AG04450 (cell line): ENCODE data around the gene RDM1. TPM values are rescaled to one million over a fixed set of nuclear protein-coding genes. Genes with fewer than 3 reads are reported as not detected.

ENCODE experiments used
- CTCF ChIA-PET: fragments of 300-600, 350-600 bp; formaldehyde crosslinking; extraction: SDS; loops from one replicate; lab custom pipeline; 2022; ENCODE audit warnings: antibody characterized with exemption, inconsistent platforms; lab: Charles Lee
- POLR2A ChIA-PET: fragments of 350-600 bp; formaldehyde crosslinking; extraction: SDS; loops from one replicate; lab custom pipeline; 2021; ENCODE audit warnings: antibody characterized with exemption, inconsistent platforms; lab: Yijun Ruan, JAX
- DNase-seq: peaks from one replicate; pipeline ENCODE4 v3.0.0-alpha.2; 2011; ENCODE audit warnings: low read depth, low spot score
- H3K27ac ChIP-seq: one replicate; pipeline ENCODE4 v1.5.1; 2012; ENCODE audit warnings: low read depth, low read length, control low read depth
- H3K27me3 ChIP-seq: one replicate; pipeline ENCODE4 v1.6.0; 2012; ENCODE audit warnings: low read length; ENCODE audit not compliant: control insufficient read depth, insufficient read depth
- H3K4me3 ChIP-seq: 2 replicates; pipeline ENCODE4 v1.5.1; 2011; ENCODE audit warnings: mild to moderate bottlenecking, low read depth, low read length, control low read depth
- H3K9me3 ChIP-seq: 2 replicates; pipeline ENCODE4 v1.5.1; 2012; ENCODE audit warnings: low read length; ENCODE audit not compliant: control insufficient read depth, insufficient read depth
- polyA plus RNA-seq: library from polyadenylated mRNA; depleted of rRNA; stranded (reverse); fragments of >200 nt; gene quantifications from 2 replicates; pipeline ENCODE4 v1.2.3, GENCODE V29; 2011
- TF ChIP-seq, protein P1 (sequence below): IDR thresholded peaks from 2 replicates; pipeline ENCODE4 v1.5.1; 2011; ENCODE audit warnings: low read depth, low read length, control low read depth, inconsistent platforms

The RDM1 gene
- polyA plus RNA-seq, 1 experiment: not detected

DNA sequence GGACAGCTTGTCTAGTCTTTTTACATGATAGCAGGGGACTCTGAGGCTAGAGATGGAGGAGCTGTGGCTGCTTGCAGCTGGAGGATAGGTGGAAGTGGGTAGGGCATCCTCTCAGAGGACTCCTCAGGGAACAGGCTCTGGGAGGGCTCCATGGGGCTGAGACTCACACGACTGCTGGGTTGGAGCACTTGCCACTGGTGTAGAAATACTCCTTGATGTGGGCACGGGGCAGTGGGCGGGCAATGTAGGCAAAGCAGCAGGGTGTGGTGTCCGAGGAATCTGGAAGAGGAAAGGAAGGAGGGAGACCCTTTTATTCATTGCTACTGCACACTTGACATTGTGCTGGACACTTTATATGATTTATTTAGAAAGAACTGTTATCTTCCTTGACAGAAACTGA is 52.2 kb downstream of the RDM1 start:
- POLR2A ChIA-PET: no interaction called here
- CTCF ChIA-PET: no interaction called here
- Histone ChIP-seq H3K9me3 (no peaks in the 10 kb centered on the region), H3K27ac (no peak overlapping the region), H3K4me3 (no peak overlapping the region), H3K27me3 (peaks cover 5% of the 10 kb centered on the region)
- TF ChIP-seq, protein P1, sequence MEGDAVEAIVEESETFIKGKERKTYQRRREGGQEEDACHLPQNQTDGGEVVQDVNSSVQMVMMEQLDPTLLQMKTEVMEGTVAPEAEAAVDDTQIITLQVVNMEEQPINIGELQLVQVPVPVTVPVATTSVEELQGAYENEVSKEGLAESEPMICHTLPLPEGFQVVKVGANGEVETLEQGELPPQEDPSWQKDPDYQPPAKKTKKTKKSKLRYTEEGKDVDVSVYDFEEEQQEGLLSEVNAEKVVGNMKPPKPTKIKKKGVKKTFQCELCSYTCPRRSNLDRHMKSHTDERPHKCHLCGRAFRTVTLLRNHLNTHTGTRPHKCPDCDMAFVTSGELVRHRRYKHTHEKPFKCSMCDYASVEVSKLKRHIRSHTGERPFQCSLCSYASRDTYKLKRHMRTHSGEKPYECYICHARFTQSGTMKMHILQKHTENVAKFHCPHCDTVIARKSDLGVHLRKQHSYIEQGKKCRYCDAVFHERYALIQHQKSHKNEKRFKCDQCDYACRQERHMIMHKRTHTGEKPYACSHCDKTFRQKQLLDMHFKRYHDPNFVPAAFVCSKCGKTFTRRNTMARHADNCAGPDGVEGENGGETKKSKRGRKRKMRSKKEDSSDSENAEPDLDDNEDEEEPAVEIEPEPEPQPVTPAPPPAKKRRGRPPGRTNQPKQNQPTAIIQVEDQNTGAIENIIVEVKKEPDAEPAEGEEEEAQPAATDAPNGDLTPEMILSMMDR: no peak
- DNase-seq: no peak

DNA sequence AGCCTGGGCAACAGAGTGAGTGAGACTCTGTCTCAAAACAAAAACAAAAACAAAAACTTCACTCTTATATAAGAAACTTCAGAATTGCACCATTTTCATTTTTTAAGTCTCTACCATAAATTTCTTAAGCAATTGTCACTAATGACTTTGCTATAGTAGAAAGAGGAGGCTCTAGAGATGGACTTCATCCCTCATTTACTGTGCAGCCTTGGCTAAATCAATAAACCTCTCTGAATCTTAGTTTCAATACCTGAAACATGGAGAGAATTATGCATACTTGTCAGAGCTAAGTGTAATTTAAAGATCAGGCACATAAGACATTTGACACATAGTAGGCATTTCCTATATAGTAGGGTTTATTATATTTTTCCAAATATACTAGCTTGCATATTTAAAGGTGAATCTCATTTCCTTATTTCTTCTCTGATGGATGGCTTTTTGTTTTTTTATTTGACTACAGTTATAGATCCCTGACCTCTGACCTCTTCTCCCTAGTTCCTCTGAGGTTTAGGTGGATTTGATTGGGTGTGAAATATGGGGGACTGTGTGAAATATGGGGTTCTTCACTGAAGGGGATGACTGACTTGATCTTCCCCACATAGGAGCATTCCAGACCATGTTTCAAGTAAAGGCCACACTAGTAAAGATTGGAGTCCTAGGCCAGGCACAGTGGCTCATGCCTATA is 53.1 kb downstream of the RDM1 start:
- CTCF ChIA-PET: no interaction called here
- TF ChIP-seq, protein P1: no peak
- Histone ChIP-seq H3K27ac (no peak overlapping the region), H3K4me3 (no peak overlapping the region), H3K27me3 (peaks cover 5% of the 10 kb centered on the region), H3K9me3 (no peaks in the 10 kb centered on the region)
- no peak for DNase-seq
- POLR2A ChIA-PET: no interaction called here

DNA sequence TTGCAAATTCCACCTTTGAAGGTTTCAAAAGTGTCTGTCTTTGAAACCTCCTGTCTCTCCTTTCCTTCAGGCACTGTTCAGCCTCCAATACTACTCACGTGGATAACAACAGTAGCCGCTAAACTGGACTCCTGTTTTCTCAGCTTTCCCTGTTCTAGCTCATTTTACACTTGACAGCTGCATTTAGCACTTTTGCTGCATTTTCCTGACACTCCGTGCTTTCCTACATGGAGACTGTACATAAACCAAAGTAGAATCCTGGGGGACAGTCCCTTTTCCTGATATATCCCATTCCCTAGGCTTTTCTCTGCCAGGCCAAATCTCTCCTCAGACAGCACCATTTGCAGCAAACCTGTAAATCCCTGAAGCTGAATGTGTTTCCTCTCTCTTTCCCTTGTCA is 54.0 kb downstream of the RDM1 start:
- Histone ChIP-seq H3K27ac (no peak overlapping the region), H3K4me3 (no peak overlapping the region), H3K9me3 (no peaks in the 10 kb centered on the region), H3K27me3 (peaks cover 5% of the 10 kb centered on the region)
- TF ChIP-seq, protein P1: no peak
- DNase-seq: no peak
- ChIA-PET POLR2A (interaction anchor here (0.6 kb wide), 1 partner anchor 35 kb away, joined by 3 read pairs; no protein-coding TSS in a partner anchor), CTCF (no interaction called here)

DNA sequence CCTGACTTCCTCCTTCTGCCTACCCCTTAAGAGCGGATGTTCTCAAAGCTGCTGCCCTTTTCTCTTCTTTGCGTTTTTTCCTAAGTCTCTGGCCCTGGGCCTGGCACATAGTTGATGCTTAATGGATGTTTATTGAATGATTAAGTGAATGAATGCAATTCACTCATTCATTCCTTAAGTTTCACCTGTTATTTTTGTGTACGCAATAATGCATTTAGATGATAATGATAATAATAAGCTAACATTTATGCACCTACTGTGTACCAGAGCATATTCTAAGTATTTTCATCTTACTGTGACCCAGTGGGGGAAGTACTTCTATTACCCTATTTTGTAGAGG is 54.8 kb downstream of the RDM1 start:
- no peak overlapping the region for H3K27ac ChIP-seq
- POLR2A ChIA-PET: interaction anchor here (0.6 kb wide), 1 partner anchor 34 kb away, joined by 3 read pairs; no protein-coding TSS in a partner anchor
- no peak overlapping the region for H3K4me3 ChIP-seq
- H3K27me3 ChIP-seq: peaks cover 5% of the 10 kb centered on the region
- TF ChIP-seq, protein P1: no peak
- CTCF ChIA-PET: interaction anchor here (0.7 kb wide), 1 partner anchor 26 kb away, joined by 3 read pairs; no protein-coding TSS in a partner anchor
- no peak for DNase-seq
- no peaks in the 10 kb centered on the region for H3K9me3 ChIP-seq

DNA sequence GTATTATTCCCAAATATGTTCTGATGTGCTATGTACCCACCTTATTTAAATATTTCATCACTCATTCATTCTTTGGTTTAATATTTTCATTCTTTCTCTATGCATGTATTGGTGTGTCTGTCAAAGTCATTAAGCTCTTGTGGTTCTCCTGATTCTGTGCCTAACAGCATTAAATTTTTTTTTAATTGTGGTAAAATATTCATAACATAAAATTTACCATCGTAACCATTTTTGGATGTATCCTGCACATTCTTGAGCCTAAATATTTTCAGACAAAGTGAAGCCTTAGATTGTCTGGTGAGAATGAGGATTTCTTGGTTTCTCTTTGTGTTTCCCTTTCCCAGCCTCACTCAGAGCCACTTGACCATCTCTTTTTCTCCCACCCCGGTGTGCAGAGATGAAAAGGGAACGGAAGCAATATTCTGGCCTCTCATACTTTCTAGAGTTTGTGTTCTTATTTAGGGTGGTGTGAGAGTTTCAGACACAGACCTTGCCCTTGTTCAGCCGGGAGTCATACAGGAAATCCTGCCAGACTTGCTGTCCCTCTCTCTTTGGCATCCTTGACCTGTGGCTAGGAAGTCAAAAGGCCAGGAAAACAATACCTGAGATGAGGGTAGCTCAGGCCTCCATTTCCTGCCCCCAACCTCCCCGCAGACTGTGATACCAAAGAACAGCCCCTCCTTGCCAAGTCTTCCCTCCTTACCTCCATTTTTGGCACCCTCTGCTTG is 55.3 kb downstream of the RDM1 start:
- no peaks in the 10 kb centered on the region for H3K9me3 ChIP-seq
- no peak overlapping the region for H3K27ac ChIP-seq
- H3K27me3 ChIP-seq: peaks cover 5% of the 10 kb centered on the region
- TF ChIP-seq, protein P1: no peak
- ChIA-PET POLR2A (no interaction called here), CTCF (interaction anchor here (0.7 kb wide), 1 partner anchor 25 kb away, joined by 3 read pairs; no protein-coding TSS in a partner anchor)
- DNase-seq: no peak
- no peak overlapping the region for H3K4me3 ChIP-seq
